OCI-LY7 (cell line): ENCODE data around the gene VAMP1.
"Not testable (repeated sequence)": the region's sequence is repeated elsewhere in the genome, so short reads cannot be mapped to it uniquely, and the experiment has no call there.

ENCODE experiments used
- CTCF ChIP-seq: fragments of 200-600 bp; sonication (generic); conservative IDR thresholded peaks from 2 replicates; pipeline ENCODE4 v1.5.1; 2014; ENCODE audit warnings: mild to moderate bottlenecking, antibody characterized with exemption, low read length, moderate library complexity, mixed read lengths
- EZH2phosphoT487 ChIP-seq: fragments of 200-600 bp; sonication (generic); IDR thresholded peaks from 2 replicates; pipeline ENCODE4 v1.6.1; 2018; ENCODE audit warnings: low read depth, borderline replicate concordance, mild to moderate bottlenecking, mixed run types, antibody characterized with exemption, low read length, moderate library complexity, mixed read lengths

GRCh38 chr12:6467571-6468282 lies 2.8 kb downstream of the VAMP1 start:
- not testable (repeated sequence) for TF ChIP-seq CTCF, EZH2phosphoT487
